ENCODE results near the gene PIGT.

DNA sequence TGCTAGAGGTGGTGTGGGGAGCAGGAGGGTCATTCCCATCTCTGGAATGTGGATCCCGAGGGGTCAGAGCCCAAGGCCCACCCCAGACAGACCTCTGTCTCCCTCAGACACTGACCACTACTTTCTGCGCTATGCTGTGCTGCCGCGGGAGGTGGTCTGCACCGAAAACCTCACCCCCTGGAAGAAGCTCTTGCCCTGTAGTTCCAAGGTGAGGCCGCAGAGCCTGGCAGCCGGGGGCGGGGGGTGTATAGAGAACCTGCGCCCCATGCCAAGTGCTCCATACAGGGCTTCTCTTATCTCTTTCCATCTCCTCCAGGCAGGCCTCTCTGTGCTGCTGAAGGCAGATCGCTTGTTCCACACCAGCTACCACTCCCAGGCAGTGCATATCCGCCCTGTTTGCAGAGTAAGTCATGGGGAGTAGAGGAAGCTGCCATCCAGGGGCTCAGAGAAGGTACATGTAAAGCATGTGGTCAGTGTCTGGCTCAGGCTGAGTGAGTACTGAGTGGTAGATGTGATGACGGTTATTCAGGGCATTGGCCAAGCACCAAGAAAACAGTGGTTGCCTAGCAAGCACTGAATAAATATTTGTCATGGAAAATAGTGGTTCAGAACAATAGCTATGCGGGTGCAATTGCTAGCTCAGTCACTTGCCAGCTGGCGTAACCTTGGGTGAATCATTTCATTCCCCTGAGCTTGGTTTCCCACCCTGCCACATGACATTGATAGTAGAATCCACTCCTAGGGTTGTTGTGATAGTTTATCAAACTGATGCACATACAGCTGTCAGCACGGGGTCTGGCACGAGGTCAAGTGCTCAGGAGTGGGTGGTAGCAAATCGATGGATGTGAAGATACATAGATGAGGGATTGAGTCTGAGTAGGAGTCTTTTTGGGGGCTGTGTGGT, 3.5 kb downstream of the PIGT start:
- TF ChIP-seq, protein P1, sequence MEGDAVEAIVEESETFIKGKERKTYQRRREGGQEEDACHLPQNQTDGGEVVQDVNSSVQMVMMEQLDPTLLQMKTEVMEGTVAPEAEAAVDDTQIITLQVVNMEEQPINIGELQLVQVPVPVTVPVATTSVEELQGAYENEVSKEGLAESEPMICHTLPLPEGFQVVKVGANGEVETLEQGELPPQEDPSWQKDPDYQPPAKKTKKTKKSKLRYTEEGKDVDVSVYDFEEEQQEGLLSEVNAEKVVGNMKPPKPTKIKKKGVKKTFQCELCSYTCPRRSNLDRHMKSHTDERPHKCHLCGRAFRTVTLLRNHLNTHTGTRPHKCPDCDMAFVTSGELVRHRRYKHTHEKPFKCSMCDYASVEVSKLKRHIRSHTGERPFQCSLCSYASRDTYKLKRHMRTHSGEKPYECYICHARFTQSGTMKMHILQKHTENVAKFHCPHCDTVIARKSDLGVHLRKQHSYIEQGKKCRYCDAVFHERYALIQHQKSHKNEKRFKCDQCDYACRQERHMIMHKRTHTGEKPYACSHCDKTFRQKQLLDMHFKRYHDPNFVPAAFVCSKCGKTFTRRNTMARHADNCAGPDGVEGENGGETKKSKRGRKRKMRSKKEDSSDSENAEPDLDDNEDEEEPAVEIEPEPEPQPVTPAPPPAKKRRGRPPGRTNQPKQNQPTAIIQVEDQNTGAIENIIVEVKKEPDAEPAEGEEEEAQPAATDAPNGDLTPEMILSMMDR (conservative IDR thresholded peaks at IDR 0.05; ENCODE audit: low read length) = no peak
- TF ChIP-seq EZH2phosphoT487 (IDR thresholded peaks at IDR 0.05; ENCODE audit: borderline replicate concordance, low read depth, low read length) = no peak
